GM20431 (cell line): Measurements from ENCODE around the gene HMG20B.

Experiments
- in situ Hi-C: fragments of 300-500 bp; cut with MseI, MboI; formaldehyde crosslinking; loops from one replicate; pipeline ENCODE4 v1.15.0; 2020; ENCODE audit warnings: low sequenced_read_pairs; ENCODE audit not compliant: unreplicated experiment

Gene HMG20B

DNA sequence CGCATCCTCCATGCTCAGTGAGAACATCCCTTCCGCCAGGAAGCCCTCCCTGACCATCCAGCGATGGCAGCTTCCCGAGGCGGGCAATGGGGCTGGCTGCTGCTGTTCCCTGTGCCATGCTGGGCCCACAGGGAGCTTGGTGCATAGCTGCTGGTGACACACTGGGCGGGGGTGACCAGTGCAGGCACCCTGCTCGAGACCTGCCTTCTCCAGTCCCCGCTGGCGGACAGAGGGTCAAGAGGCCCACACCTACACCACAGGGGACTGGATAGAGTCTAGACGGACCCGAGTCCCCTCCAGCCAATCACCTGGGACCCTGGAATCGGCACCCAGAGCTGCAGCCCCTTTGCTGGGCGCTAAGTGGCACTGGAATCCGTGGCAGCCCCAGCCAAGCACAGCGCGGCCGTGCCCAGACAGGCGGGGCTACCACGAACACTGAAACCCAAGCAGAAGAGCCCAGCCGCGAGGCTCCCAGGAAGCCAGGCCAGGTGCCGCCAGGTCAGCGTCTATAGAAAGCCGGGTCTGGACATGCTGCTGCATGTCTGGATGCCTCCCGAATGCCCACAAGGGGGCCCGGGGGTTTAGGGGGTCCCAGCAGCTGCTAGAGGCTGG is 42.9 kb downstream of the HMG20B start:
- in situ Hi-C loops = no loop called here

DNA sequence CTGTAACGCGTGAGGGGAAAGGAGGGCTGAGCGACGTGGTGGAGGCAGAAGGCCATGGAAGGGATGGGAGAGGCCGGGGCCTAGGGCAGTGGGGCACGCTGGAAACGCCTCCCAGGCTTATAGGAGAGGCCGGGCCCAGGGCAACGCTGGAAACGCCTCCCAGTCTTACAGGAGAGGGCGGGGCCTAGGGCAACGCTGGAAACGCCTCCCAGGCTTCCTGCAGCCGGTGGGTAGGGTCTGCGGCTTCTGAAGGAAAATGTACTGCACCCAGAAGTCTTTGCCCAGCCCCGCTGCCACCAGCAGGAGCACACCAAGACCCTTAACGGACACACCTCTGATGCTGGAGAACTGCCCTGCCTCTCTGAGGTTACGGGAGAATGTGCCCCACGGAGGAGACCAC is 44.7 kb downstream of the HMG20B start:
- in situ Hi-C loops = no loop called here

DNA sequence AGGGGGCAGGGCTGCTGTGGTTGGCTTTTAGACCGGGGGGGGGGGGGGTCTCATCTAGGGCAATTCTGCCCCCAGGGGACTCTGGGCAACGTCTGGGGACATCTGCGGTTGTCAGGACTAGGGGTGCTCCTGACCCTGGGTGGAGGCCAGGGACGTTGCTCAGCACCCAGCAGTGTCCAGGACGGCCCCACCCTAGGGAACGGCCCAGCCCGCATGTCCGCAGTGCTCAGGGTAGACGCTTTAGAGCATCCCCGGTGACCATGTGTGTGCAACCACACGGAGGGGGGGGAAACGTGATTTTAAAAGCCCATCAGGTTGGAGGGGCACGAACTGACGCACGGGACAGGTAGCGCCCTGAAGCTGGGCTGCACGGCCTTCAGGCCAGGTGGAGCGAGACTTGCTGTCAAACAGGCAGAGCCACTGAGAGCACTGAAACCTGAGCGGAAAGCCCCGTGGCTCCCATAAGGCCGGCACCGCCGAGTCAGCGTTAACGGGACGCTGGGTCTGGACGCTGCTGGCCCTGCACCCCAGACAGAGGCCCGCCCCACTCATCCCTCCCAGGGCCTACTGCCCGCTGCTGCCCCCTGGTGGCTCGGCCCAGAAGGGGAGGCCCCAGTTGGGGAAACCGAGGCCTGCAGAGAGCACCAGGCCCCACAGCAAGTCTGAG is 45.5 kb downstream of the HMG20B start:
- in situ Hi-C loops = no loop called here

DNA sequence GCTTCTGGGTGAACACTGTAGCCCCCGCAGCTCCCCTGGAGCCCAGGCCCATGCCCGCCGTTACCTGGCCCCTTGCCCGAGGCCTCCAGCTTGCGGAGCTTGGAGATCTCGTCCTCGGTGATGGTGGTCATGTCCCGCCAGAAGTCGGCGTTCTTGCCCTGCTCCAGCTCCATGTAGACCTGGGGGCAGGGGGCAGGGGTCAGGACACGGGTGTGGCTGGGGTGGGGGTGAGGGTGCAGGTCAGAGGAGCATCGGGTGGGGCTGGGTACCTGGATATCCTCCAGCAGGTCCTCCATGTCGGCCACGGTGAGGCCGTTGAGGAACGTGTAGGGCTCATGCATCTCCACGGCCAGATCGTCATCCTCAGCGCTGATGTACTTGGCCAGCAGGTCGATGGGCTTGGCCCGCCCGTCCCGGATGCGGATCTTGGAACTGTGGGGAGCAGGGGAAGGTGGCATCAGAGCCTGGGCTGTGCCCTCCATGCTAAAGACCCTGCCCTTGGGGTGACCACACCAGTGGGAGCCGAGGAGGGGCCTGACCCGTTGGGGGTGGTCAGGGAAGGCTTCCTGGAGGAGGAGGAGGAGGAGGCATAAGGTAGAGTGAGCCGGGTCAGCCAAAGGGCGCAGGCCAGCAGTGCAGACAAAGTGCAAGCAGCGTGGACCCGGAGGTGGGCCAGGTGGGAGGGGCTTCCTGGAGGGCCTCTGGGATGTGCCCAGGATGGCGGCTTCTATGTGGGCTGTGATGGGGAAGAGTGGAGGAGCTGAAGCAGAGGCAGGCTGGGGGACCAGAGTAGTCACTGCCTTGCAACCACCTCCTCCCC is 46.3 kb downstream of the HMG20B start:
- in situ Hi-C loops = no loop called here

DNA sequence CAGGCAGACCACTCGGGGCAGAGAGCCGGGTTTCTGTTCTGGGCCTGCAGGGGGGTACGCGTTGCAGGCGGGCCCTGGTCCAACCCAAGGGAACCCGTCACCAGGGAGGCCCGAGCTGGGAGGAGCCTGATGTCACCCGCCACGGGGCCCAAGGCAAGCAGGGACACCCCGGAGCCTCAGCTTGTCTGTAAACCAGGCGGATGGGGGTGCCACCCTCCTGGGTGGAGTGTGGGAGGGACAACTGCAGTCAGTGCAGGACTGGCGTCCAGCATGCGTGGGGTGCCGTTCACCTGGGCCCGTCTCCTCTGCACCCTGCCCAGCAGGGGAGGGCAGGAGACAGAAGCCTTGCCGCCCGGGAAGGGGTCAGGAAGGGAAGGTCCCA is 46.9 kb downstream of the HMG20B start:
- in situ Hi-C loops = no loop called here

DNA sequence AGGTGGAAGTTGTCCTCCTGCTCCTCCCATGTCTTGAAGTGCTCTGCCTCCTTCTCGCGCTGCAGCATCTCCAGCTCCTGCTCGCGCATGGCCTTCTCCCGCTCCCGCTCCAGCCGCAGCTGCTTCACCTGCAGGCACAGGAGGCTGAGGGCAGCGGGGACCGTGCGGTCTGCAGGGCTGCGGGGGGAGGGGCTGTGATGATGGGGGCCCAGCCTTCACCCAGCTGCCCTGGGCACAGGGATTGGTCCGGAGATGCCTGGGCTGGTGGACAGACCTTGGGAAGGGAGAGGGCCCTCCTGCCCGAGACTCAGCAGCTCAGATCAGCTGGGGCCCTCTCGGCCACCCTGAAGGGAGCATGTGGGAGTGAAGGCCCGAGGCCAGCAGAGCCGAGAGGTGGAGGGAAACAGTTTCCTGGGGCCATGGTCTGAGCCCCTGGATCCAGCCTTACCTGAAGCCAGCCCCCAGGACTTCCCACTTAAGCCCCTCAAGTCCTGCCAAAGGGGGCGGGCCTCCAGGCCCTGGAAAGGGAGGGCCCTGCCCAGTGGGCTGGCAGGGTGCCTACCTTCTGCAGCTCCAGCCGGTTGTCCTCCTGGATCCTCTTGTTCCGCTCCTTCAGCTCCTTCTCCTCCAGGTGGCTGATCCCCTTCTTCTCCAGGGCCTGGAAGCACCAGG is 47.5 kb downstream of the HMG20B start:
- in situ Hi-C loops = no loop called here

DNA sequence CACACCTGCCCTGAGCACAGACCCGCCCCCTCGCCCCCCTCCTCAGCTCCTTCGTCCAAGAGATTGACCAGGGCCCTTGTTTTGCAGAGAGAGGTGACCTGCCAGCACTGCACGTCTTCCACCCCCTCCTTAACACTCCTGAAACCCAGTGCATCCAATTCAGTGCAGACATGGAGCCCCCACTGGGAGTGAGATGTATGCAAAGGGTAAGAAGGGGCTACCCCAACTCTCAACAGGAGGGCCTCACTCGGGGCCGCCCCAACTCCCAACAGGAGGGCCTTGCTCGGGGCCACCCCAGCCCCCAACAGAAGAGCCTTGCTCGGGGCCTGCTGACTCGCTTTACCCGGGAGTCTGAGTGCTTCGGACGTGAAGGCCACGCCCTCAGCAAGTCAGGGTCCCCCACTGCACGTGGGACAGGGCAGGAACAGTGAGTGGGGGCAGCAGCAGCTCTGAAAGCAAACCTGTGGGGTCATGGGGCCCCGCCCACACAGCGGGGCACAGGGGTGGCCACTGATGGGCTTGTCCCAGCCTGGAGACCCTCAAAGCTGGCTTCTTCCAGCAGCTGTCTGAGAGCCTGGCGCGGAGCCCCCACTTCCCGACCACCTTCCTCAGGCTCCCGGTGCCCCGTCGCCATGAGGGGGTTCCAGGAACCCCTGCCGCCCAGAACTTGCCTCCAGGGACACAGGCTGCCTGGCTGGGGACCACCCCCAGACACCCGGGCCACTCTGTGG is 48.2 kb downstream of the HMG20B start:
- in situ Hi-C loops = no loop called here

DNA sequence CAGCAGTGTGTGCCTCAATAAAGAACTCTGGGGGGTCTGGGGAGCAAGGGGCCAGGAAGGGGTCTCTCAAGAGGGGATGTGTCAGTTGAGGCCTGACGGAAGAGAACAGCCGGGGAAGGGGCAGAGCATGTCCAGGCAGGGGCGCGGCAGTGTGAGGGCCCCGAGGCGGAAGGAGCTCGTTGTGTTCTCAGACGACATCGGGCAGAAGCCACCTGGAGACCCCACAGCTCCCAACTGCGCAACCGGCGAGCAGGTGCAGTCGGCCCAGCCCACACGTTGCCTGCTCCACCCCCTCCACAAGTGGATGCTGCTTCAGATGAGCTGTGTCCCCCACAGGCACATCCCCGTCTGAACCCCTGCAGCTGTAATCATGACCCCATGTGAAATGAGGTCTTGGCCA is 48.9 kb downstream of the HMG20B start:
- in situ Hi-C loops = no loop called here

DNA sequence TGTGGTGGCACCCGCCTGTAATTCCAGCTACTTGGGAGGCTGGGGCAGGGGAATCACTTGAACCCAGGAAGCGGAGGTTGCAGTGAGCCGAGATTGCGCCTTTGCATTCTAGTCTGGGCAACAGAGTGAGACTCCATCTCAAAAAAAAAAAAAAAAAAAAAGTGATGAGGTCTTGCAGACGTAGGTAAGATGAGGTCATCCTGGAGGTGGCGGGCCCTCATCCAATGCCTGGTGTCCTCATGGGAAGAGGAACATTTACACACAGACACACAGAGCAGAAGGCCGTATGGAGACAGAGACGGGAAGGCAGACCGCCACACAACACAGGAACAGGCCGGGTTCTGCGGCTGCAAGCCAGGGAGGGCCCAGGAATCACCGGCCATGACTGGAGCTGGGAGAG is 49.5 kb downstream of the HMG20B start:
- in situ Hi-C loops = no loop called here

DNA sequence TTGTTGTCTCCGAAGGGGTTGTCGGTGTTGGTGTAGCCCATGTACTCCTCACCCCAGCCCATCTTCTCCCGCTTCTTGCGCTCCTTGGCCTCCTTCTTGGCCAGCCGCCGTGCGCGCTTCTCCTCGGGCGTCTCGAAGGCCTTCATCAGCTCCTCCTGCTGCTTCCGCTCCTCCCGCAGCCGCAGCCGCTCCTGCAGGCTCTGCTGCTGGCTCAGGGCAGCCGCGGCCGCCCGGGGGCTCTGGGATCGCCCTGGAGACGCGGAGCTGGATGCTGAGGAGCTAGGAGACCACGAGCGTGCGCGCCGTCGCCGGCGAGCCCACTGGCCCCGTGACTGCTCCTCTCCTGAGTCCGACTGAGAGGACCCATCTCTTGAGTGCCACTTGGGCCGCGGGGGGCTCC is 51.0 kb downstream of the HMG20B start:
- in situ Hi-C loops = no loop called here

DNA sequence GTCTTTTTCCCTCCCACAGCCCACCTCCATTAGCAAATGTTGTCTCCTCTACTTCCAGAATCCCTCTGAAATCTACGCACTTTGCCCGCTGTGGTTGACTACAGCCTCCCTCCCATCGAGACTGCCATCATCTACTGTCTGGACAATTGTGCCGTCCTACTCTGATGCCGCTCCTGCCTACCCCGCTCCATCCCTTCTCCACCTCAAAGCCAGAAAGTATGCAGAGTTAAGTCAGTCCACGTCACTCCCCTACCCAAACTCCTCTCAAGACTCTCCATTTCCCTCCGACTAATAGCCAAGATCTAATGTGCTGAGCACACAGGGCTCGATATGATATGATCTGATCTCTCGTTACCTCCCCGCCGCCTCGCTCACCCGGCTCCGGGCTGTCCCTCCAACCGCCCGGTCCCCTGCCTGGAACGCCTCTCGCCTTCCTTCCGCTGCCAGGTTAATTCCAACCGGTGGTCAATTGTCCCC is 53.3 kb downstream of the HMG20B start:
- in situ Hi-C loops = no loop called here

DNA sequence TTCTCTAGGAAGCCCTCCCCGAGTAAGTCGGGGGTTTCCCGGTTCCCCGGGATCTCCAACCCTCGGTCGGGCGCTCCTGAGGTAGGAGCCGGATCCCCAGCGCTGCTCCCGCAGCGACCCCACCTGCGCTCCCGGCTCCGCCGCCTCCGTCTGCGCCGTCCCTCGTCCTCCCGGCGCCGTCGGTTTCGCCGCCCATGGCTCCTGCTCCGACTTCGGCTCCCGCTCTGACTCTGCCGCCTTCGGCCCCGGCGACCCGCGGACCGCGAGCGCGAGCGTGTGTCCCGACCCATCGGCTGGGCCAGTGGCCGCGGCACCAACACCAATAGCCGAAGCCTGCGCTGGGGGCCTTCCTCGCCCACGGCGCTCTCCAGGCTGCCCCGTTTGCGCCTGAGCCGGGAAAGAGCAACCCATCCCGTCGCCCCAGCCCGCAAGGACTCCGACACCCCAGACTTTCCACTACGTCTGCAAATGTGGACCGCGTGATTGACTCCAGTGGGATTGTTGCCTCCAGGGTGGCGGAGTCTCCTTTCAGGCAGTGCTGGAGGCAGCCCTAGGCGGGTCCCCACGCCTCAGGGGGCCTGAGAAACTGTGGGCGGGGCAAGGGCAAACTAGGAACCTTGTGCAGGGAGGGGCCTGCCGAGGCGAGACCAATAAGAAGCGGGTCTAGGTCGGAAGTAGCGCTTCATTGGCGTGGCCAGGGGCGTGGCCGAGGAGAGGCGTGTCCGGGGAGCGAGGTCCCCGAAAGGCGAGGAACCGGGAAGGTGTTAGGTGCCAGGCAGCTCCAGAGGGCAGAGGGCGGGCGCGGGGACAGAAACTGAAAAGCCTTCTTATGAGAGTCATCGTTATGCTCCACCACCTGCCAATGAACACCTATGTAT is 54.0 kb downstream of the HMG20B start, which contains the start of gene CACTIN:
CACTIN (minus strand) TSS at position 318 of the 878 bp plus-strand sequence; CDS start at position 290, 28 bp downstream.
- in situ Hi-C loops = no loop called here

DNA sequence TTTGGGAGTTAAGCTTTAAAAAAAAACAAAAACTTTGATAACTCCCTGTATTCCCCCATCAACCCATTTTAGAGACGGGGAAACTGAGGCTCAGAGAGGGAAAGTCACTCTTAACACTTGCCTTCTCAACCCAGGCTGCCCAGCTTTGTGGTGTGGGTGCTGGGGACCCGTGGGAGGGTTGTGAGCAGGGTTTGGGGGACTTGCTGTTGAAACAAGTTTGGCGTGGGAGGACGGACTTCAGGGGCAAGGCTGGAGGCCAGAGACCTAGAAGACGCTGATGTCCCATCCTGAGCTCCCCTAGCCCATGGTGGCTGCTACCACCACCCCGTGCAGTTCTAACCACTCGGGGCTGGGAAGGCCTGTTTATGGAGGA is 54.6 kb downstream of the HMG20B start:
- in situ Hi-C loops = no loop called here
